SK-N-DZ (cell line): Measurements from ENCODE around the gene HES1. TPM values are rescaled to one million over a fixed set of nuclear protein-coding genes. Genes with fewer than 3 reads are reported as not detected.
"Not testable (repeated sequence)": the region's sequence is repeated elsewhere in the genome, so short reads cannot be mapped to it uniquely, and the experiment has no call there.

ENCODE experiments used
- DNase-seq: peaks from one replicate; pipeline ENCODE4 v3.0.0-alpha.2; 2015; ENCODE audit warnings: low spot score
- polyA plus RNA-seq, 2 experiments: library from polyadenylated mRNA; depleted of rRNA; stranded (reverse); fragments of >200 nt; gene quantifications; 2 replicates each; pipeline ENCODE4 v1.2.3, GENCODE V29; 2014

The HES1 gene, protein sequence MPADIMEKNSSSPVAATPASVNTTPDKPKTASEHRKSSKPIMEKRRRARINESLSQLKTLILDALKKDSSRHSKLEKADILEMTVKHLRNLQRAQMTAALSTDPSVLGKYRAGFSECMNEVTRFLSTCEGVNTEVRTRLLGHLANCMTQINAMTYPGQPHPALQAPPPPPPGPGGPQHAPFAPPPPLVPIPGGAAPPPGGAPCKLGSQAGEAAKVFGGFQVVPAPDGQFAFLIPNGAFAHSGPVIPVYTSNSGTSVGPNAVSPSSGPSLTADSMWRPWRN
- polyA plus RNA-seq (2014; cell fraction: cytosol; rRNA removed), result 0.14 and 0.22 TPM in 2 replicates
- polyA plus RNA-seq (2014; cell fraction: nucleus; rRNA removed), result 0.09 and 1.9 TPM in 2 replicates

DNA sequence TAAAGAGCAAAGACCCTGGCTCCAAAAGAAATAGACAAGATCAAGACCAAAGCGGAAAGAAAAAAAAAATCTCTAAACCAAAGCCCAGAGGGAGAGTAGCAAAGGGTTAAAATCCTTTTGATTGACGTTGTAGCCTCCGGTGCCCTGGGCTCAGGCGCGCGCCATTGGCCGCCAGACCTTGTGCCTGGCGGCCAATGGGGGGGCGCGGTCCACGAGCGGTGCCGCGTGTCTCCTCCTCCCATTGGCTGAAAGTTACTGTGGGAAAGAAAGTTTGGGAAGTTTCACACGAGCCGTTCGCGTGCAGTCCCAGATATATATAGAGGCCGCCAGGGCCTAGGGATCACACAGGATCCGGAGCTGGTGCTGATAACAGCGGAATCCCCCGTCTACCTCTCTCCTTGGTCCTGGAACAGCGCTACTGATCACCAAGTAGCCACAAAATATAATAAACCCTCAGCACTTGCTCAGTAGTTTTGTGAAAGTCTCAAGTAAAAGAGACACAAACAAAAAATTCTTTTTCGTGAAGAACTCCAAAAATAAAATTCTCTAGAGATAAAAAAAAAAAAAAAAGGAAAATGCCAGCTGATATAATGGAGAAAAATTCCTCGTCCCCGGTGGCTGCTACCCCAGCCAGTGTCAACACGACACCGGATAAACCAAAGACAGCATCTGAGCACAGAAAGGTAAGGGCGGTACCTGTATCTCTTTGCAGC lies at the start of gene HES1:
HES1 (plus strand) TSS at position 343 of the 713 bp plus-strand sequence; CDS start at position 576, 233 bp downstream.
- DNase-seq, result peak; percentile 88

GRCh38 chr3:194086388-194087075 lies 49.4 kb upstream of the HES1 start:
- no peak for DNase-seq

GRCh38 chr3:194087280-194087679 lies 48.7 kb upstream of the HES1 start:
- DNase-seq, result no peak

GRCh38 chr3:194087995-194088855 lies 47.7 kb upstream of the HES1 start:
- DNase-seq, result no peak

- no peak for DNase-seq
Measured at GRCh38 chr3:194089357-194090177, 46.4 kb upstream of the HES1 start.

DNA sequence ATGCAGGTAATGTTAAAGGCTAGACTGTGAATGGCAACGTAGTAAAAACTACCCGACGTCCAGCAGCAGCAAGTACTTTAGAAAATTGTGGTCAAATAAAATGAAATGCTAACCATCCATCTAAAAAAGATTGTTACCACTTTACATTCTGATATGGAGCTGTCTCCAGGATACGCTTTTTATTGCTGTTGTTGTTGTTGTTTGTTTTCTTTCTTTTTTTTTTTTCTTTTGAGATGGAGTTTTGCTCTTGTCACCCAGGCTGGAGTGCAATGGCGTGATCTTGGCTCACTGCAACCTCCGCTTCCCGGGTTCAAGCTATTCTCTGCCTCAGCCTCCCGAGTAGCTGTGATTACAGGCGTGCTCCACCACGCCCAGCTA lies 45.8 kb upstream of the HES1 start:
- not testable (repeated sequence) for DNase-seq

DNA sequence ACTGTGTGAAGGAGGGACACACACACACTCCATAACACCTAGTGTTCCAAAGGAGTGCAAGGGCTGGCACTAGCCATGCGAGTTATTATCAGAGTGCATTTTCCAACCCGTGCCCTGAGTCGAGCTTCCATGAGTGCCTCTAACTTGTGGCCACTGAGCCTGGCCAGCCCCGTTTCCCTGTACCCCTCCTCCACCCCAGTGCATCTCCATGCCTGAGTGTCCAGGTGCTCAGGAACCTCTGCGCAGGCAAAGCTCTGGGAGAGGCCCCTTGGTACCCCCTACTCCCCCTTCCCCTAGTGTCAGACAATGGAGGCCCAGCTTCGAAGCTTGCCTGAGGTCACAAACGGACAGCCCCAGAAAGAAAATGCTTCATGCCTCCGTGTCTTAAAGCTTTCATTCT lies 45.2 kb upstream of the HES1 start:
- no peak for DNase-seq

- no peak for DNase-seq
Measured at GRCh38 chr3:194091141-194091540, 44.8 kb upstream of the HES1 start.

DNA sequence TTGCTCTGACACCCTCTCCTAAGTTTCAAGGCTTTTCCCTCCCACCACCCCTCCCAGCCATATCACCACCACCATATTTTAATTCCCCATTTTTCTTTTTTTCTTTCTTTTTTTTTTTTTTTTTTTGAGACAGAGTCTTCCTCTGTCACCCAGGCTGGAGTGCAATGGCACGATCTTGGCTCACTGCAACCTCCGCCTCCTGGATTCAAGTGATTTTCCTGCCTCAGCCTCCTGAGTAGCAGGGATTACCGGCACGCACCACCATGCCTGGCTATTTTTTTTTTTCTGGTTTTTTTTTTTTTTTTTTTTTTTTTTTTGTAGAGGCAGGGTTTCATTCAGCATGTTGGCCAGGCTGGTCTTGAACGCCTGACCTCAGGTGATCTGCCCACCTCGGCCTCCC lies 44.1 kb upstream of the HES1 start:
- not testable (repeated sequence) for DNase-seq

DNA sequence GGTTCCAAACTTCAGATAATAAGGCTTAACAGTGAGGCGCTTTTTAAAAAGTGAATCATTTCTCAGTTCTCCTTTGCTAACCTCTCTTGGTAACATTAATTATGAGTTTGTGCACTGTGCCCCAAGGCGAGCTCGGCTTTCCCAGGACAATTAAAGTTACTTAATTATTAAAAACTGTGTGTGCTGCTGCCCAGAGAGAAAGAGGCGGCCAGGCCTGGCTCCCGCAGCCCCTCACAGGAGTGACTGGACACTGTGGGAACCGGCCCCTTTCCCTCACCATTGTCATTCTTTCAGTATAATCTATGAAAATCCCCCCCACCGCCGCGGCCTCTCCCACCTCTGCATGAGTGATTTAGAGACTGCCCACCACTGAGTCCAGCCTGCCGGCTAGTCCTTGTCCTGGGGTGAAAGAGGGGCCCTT lies 43.1 kb upstream of the HES1 start:
- no peak for DNase-seq

DNA sequence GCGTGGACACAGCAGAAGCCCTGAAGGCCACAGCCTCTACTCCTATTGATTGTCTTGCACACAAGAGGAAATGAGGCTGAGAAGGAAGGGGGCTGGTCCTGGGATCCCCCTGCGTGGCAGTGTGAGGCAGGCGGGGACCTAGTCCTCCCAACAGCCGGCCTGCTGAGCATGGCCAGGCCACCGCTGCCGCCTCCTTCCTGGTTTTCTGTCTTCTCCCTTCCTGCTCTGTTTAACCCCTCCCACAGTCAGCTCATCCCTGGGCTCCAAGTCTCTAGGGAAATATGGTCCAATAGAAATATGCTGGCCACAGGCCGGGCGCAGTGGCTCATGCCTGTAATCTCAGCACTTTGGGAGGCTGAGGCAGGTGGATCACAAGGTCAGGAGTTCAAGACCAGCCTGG lies 42.1 kb upstream of the HES1 start:
- DNase-seq, result peak; percentile 63

DNA sequence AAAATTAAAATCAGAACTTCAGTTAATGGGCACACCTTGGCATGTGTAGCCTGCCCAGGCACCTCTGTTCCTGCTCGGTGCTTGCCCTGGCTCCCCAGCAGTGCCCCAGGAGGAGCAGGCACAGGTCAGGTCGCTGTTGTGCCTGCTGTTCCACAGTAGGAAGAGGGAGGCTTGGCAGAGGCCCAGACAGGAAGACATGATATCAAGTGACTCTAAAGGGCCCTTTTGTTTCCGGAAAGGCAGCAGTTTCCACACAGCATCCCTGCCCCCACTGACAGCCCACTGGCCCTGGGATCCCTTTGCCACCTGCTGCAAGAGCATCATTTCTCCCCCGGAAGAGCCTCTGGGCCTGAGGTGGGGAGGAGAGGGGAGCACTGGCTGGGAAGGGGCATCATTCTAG lies 40.5 kb upstream of the HES1 start:
- no peak for DNase-seq

DNA sequence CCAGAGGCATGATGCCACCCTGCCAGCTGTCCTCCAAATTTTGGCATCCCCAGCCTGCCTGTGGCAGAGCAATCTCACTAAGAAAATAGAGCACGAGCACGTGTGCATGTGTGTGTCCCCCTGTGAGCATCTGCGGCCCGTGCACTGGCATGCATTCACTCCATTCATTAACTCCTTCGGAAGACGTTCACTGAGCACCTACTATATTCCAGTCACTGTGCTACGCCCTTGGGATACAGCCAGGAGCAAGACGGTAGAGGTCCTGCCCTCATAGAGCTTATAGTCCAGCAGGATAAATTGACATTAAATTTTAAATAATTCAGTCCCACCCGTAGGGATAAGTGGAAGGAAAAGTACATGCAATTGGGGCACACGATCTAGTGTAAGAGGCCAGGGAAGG lies 40.0 kb upstream of the HES1 start:
- DNase-seq, result no peak

DNA sequence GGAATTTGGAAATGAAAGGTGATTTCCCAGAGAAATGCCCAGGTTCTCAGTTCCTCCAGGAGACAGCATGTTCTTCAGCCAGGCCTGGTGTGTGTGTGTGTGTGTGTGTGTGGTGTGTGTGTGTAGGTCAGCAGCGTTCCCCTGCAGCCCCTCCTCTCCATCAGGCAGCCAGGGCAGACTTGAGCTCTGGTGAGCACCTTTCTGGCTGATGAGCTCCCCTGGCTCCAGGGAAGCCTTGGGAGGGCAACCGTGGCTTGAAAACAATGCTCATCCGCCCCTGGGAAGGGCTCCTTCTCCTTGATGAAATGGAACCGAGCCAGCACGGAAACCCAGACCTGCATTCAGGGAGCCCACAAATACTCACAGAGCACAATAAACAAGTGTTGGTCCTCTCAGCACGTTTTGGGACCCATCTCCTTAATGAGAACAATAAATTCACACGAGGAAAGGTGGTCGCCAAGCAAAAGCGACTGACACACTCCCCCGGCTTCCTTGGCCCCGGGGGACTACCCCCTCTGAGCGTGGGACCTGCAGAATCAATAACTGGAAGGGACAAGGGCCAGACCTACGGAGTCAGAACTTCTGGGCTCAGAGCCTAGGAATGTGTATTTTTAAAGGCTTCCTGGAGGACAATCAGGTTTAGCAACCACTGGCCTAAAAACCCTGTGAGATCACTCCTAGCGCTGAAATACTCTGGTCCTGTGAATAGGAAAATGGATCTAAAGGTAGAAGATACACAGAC lies 38.6 kb upstream of the HES1 start:
- DNase-seq, result no peak

GRCh38 chr3:194098081-194098842 lies 37.7 kb upstream of the HES1 start:
- no peak for DNase-seq

GRCh38 chr3:194098843-194099183 lies 37.1 kb upstream of the HES1 start:
- no peak for DNase-seq

DNA sequence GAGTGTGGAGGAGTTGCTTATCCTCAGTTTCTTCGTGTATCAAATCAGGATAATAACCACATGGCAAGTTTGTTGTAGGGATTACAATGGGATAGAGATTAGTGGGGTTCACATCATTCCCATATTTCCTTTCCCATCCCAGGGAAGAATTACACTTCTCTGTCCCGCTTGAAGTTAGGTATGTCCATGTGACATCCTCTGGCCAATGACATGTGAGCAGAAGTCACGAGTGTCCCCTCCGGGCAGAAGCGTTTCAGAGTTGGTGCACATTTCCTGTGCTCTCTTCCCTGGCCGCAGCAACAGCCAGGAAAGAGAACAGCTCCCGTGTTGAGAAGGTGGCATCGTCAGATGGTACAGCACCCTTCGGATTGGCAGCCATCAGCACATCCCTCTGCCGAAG lies 36.7 kb upstream of the HES1 start:
- no peak for DNase-seq

DNA sequence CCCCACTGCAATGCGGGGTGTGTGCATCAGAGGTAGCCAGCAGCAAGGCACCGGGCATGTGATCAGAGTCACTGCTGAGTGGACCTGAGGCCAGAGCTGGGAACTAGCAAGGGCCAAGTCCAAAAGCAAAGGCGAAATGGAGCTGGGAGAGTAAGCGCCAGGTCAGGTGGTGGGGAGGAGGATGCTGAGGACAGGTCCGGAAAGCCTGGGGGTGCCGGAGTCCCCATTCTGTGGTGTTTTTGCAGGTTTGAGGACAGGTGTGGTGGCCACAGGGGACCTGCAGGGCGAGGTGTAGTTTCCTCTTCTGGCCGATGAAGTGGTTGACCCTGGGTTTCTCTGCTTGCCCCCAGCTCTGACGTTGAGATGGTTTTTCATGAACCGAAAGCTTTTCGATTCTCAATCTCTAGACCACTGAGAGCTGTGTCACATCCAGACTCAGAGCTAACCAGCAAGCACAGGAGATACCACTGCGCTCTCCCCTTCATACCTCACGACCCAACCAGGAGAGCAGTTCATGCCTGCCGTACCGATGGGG lies 35.0 kb upstream of the HES1 start:
- no peak for DNase-seq
